AG09309 (cell line): ENCODE measurements around the gene FGF1.
A peak's percentile ranks its signal among the peaks of the same experiment; 100 is the strongest.

Source experiments
- DNase-seq: peaks from one replicate; pipeline ENCODE4 v3.0.0-alpha.2; 2010; ENCODE audit warnings: low read depth
- H3K4me3 ChIP-seq: 2 replicates; pipeline ENCODE4 v1.5.1; 2011; ENCODE audit warnings: mild to moderate bottlenecking, low read depth, low read length, moderate library complexity; ENCODE audit not compliant: control insufficient read depth
- TF ChIP-seq, protein P1 (sequence below): IDR thresholded peaks from 2 replicates; pipeline ENCODE4 v1.5.1; 2011; ENCODE audit warnings: mild to moderate bottlenecking, low read depth, low read length, inconsistent platforms; ENCODE audit not compliant: insufficient read depth, control insufficient read depth; ENCODE audit errors: missing control alignments

FGF1 gene

DNA sequence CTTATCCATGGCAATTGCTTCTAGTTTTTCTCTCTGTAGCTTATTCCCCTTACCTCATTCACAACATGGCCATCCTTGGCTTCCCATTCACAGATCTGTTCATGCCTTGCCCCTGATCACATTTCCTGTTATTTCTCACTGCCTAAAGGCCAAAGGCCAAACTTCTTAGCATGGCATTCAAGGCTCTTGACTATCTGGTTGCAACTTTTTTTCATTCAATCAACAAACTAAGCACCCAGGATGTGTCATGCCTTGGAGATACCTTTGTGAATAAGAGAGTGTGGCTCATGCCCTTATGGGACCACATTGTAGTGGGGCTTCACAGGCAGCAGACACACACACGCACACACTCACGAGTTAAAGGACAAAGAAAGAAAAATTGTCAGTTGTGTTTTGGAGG, 27.6 kb downstream of the FGF1 start:
- TF ChIP-seq, protein P1, sequence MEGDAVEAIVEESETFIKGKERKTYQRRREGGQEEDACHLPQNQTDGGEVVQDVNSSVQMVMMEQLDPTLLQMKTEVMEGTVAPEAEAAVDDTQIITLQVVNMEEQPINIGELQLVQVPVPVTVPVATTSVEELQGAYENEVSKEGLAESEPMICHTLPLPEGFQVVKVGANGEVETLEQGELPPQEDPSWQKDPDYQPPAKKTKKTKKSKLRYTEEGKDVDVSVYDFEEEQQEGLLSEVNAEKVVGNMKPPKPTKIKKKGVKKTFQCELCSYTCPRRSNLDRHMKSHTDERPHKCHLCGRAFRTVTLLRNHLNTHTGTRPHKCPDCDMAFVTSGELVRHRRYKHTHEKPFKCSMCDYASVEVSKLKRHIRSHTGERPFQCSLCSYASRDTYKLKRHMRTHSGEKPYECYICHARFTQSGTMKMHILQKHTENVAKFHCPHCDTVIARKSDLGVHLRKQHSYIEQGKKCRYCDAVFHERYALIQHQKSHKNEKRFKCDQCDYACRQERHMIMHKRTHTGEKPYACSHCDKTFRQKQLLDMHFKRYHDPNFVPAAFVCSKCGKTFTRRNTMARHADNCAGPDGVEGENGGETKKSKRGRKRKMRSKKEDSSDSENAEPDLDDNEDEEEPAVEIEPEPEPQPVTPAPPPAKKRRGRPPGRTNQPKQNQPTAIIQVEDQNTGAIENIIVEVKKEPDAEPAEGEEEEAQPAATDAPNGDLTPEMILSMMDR, result no peak
- DNase-seq, result no peak
- H3K4me3 ChIP-seq, result no peak overlapping the region

- DNase-seq, result no peak
- TF ChIP-seq, protein P1, result no peak
Observed at GRCh38 chr5:142657446-142657845, 28.4 kb downstream of the FGF1 start.

GRCh38 chr5:142655339-142656267, 30.3 kb downstream of the FGF1 start:
- no peak overlapping the region for H3K4me3 ChIP-seq
- peak; percentile 67 for DNase-seq
- TF ChIP-seq, protein P1, result peak; percentile 100

More at GRCh38 chr5:142657446-142657845, 28.4 kb downstream of the FGF1 start:
- H3K4me3 ChIP-seq, result no peak overlapping the region

DNA sequence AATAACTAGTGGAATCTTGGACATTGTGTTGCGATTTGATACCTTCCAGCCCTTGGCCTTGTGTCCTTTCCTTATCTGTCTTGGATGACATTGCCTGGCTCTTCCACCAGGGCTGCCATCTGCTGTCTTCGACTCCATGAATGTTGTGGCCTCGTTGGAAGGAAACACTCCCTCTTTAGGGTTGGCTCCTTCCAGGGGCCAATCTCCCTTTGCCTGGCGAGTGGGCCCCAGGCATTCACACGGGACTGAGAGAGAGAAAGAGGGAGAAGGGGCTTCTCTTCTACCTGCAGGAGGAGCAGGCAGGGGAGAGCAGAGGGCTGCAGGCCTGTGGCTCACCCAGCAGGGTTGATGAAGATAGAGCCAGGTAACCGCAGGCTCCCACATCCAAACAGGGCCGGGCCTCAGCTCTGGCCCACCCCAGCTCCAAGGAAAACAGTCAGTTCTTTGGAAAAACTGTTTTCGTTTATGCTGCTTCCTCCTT, 31.3 kb downstream of the FGF1 start:
- no peak overlapping the region for H3K4me3 ChIP-seq
- DNase-seq, result no peak
- TF ChIP-seq, protein P1, result peak; percentile 32

- TF ChIP-seq, protein P1, result no peak
- H3K4me3 ChIP-seq, result no peak overlapping the region
- DNase-seq, result no peak
Observed at GRCh38 chr5:142653321-142653720, 32.6 kb downstream of the FGF1 start.

GRCh38 chr5:142652563-142652962, 33.3 kb downstream of the FGF1 start:
- no peak for DNase-seq
- TF ChIP-seq, protein P1, result no peak
- no peak overlapping the region for H3K4me3 ChIP-seq
